GM21717 (cell line): ENCODE data around the gene VIT.

ENCODE experiments used
- ATAC-seq: cut with Tn5 transposase; IDR thresholded peaks from one replicate; pipeline ENCODE4 v1.9.1; 2021; ENCODE audit warnings: mild to moderate bottlenecking, moderate library complexity; ENCODE audit not compliant: unreplicated experiment

The VIT gene

GRCh38 chr2:36756438-36756837 lies 59.9 kb downstream of the VIT start:
- no peak for ATAC-seq

- no peak for ATAC-seq
These were observed 66.4 kb downstream of the VIT start for GRCh38 chr2:36762764-36763490.

GRCh38 chr2:36769106-36769505 lies 72.6 kb downstream of the VIT start:
- ATAC-seq, result no peak

GRCh38 chr2:36770542-36771287 lies 74.2 kb downstream of the VIT start:
- no peak for ATAC-seq

GRCh38 chr2:36771671-36772070 lies 75.2 kb downstream of the VIT start:
- no peak for ATAC-seq

- no peak for ATAC-seq
These were observed 77.4 kb downstream of the VIT start for GRCh38 chr2:36773947-36774346.

- ATAC-seq, result no peak
These were observed 78.8 kb downstream of the VIT start for GRCh38 chr2:36775261-36775660.

GRCh38 chr2:36775806-36776205 lies 79.3 kb downstream of the VIT start:
- ATAC-seq, result no peak

GRCh38 chr2:36777272-36777671 lies 80.8 kb downstream of the VIT start:
- no peak for ATAC-seq

GRCh38 chr2:36777788-36778187 lies 81.3 kb downstream of the VIT start:
- no peak for ATAC-seq

GRCh38 chr2:36779462-36779861 lies 83.0 kb downstream of the VIT start:
- ATAC-seq, result no peak

GRCh38 chr2:36780231-36780839 lies 83.8 kb downstream of the VIT start:
- peak; percentile 46 for ATAC-seq

- no peak for ATAC-seq
These were observed 85.6 kb downstream of the VIT start for GRCh38 chr2:36781907-36782720.

- no peak for ATAC-seq
These were observed 86.7 kb downstream of the VIT start for GRCh38 chr2:36783246-36783645.

GRCh38 chr2:36785179-36785795 lies 88.8 kb downstream of the VIT start:
- ATAC-seq, result peak; percentile 81

GRCh38 chr2:36789181-36789804 lies 92.8 kb downstream of the VIT start:
- no peak for ATAC-seq

GRCh38 chr2:36792951-36793350 lies 96.4 kb downstream of the VIT start:
- no peak for ATAC-seq

- ATAC-seq, result no peak
These were observed 101.0 kb downstream of the VIT start for GRCh38 chr2:36797324-36798070.

GRCh38 chr2:36798724-36799123 lies 102.2 kb downstream of the VIT start:
- ATAC-seq, result no peak

GRCh38 chr2:36800381-36800780 lies 103.9 kb downstream of the VIT start:
- no peak for ATAC-seq
